Vagina (tissue), 2 donors: ENCODE data around the gene ZNF324B. TPM values are rescaled to one million over a fixed set of nuclear protein-coding genes. Genes with fewer than 3 reads are reported as not detected.
"Not testable (repeated sequence)": the region's sequence is repeated elsewhere in the genome, so short reads cannot be mapped to it uniquely, and the experiment has no call there.

Experiments
- DNase-seq, 2 donors: peaks; one replicate each; pipeline ENCODE4 v3.0.0-alpha.2; 2017; ENCODE audit errors: extremely low spot score in 2 of 2
- H3K27ac ChIP-seq: fragments of 200-600 bp; sonication (generic); one replicate; pipeline ENCODE4 v1.5.1; 2019
- H3K27me3 ChIP-seq: fragments of 200-600 bp; sonication (generic); one replicate; pipeline ENCODE4 v1.5.1; 2019
- H3K36me3 ChIP-seq, 2 donors: fragments of 200-600 bp; sonication (generic); one replicate each; pipeline ENCODE4 v1.5.1; 2017 to 2019
- H3K4me1 ChIP-seq: fragments of 200-600 bp; sonication (generic); one replicate; pipeline ENCODE4 v1.5.1; 2019
- H3K4me3 ChIP-seq, 2 donors: fragments of 200-600 bp; sonication (generic); 1 replicate in 1 of 2; 2 replicates in 1 of 2; pipeline ENCODE4 v1.5.1; 2016 to 2019
- H3K9me3 ChIP-seq: fragments of 200-600 bp; sonication (generic); one replicate; pipeline ENCODE4 v1.5.1; 2019
- POLR2A ChIP-seq, 2 donors: fragments of 450-650 bp; IDR thresholded peaks; one replicate each; pipeline ENCODE4 v1.6.1; 2017; ENCODE audit warnings: antibody characterized with exemption in 2 of 2, mild to moderate bottlenecking in 2 of 2, moderate library complexity in 2 of 2
- POLR2AphosphoS5 ChIP-seq, 2 donors: sonication (generic); formaldehyde crosslinking; IDR thresholded peaks; one replicate each; pipeline ENCODE4 v1.9.0; 2017; ENCODE audit warnings: antibody characterized with exemption in 2 of 2, mild to moderate bottlenecking in 2 of 2, low read depth in 1 of 2; ENCODE audit not compliant: insufficient read depth in 1 of 2
- intact Hi-C: fragments of 100-400 bp; cut with DNase I; formaldehyde crosslinking; loops from one replicate; pipeline ENCODE4 v1.15.1; 2023
- total RNA-seq: library from RNA; depleted of rRNA; stranded (reverse); fragments of >200 nt; gene quantifications from one replicate; pipeline ENCODE4 v1.2.3, GENCODE V29; 2016
- TF ChIP-seq, protein P1 (sequence below), 3 experiments: fragments of 450-650 bp in 2 of 3; fragments of 200-600 bp in 1 of 3; sonication (generic) in 1 of 3; IDR thresholded peaks; one replicate each; pipeline ENCODE4 v1.5.1; 2017 to 2019; ENCODE audit warnings: antibody characterized with exemption in 3 of 3, mild to moderate bottlenecking in 2 of 3, moderate library complexity in 2 of 3

The ZNF324B gene
- total RNA-seq, 1 donor from 2014 or later: 4.2 TPM

- peaks cover 19% of the 10 kb centered on the region for H3K4me1 ChIP-seq
- H3K4me3 ChIP-seq: no peak overlapping the region
- H3K27ac ChIP-seq: no peak overlapping the region
- intact Hi-C loops: loop anchor here (5.0 kb wide), 1 partner anchor 86 kb away; the partner anchor contains the start of gene ZNF837
- no peak for DNase-seq
- no peaks in the 10 kb centered on the region for H3K27me3 ChIP-seq
- H3K9me3 ChIP-seq: no peaks in the 10 kb centered on the region
- TF ChIP-seq POLR2AphosphoS5 (IDR thresholded peaks at IDR 0.05; ENCODE audit: insufficient read depth in 1 of 2, low read depth in 1 of 2) (no peak), POLR2A (IDR thresholded peaks at IDR 0.05) (no peak)
- TF ChIP-seq, protein P1, sequence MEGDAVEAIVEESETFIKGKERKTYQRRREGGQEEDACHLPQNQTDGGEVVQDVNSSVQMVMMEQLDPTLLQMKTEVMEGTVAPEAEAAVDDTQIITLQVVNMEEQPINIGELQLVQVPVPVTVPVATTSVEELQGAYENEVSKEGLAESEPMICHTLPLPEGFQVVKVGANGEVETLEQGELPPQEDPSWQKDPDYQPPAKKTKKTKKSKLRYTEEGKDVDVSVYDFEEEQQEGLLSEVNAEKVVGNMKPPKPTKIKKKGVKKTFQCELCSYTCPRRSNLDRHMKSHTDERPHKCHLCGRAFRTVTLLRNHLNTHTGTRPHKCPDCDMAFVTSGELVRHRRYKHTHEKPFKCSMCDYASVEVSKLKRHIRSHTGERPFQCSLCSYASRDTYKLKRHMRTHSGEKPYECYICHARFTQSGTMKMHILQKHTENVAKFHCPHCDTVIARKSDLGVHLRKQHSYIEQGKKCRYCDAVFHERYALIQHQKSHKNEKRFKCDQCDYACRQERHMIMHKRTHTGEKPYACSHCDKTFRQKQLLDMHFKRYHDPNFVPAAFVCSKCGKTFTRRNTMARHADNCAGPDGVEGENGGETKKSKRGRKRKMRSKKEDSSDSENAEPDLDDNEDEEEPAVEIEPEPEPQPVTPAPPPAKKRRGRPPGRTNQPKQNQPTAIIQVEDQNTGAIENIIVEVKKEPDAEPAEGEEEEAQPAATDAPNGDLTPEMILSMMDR (IDR thresholded peaks at IDR 0.05): no peak
- peaks cover 0 to 30% of the 10 kb centered on the region in 2 donors for H3K36me3 ChIP-seq
Observed at GRCh38 chr19:58468216-58468839, 16.9 kb downstream of the ZNF324B start.

GRCh38 chr19:58469241-58470013 lies 18.0 kb downstream of the ZNF324B start:
- Histone ChIP-seq H3K27me3 (no peaks in the 10 kb centered on the region), H3K27ac (no peak overlapping the region), H3K4me3 (no peak overlapping the region), H3K9me3 (no peaks in the 10 kb centered on the region), H3K4me1 (peaks cover 19% of the 10 kb centered on the region), H3K36me3 (peaks cover 0 to 30% of the 10 kb centered on the region in 2 donors)
- DNase-seq: no peak
- intact Hi-C loops: loop anchor here (5.0 kb wide), 1 partner anchor 87 kb away; the partner anchor contains the start of gene ZNF837
- TF ChIP-seq POLR2A (IDR thresholded peaks at IDR 0.05) (no peak), POLR2AphosphoS5 (IDR thresholded peaks at IDR 0.05; ENCODE audit: insufficient read depth in 1 of 2, low read depth in 1 of 2) (no peak)
- TF ChIP-seq, protein P1 (IDR thresholded peaks at IDR 0.05): no peak

GRCh38 chr19:58470837-58471543 lies 19.6 kb downstream of the ZNF324B start:
- intact Hi-C loops, H3K27ac ChIP-seq, H3K4me3 ChIP-seq, H3K9me3 ChIP-seq, DNase-seq, H3K27me3 ChIP-seq: not testable (repeated sequence)
- peaks cover 0 to 30% of the 10 kb centered on the region in 2 donors for H3K36me3 ChIP-seq
- H3K4me1 ChIP-seq: peaks cover 28% of the 10 kb centered on the region

DNA sequence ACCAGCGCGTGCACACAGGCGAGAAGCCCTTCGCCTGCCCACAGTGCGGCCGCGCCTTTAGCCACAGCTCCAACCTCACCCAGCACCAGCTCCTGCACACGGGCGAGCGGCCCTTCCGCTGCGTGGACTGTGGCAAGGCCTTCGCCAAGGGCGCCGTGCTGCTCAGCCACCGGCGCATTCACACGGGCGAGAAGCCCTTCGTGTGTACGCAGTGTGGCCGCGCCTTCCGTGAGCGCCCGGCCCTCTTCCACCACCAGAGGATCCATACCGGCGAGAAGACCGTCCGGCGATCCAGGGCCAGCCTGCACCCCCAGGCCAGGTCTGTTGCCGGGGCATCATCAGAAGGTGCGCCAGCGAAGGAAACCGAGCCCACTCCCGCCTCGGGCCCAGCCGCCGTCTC lies 20.3 kb downstream of the ZNF324B start:
- no peak for TF ChIP-seq POLR2A (IDR thresholded peaks at IDR 0.05)
- TF ChIP-seq, protein P1 (IDR thresholded peaks at IDR 0.05): no peak
- no peak for TF ChIP-seq POLR2AphosphoS5 (IDR thresholded peaks at IDR 0.05; ENCODE audit: insufficient read depth in 1 of 2, low read depth in 1 of 2)
- intact Hi-C loops: no loop called here
- peaks cover 0 to 30% of the 10 kb centered on the region in 2 donors for H3K36me3 ChIP-seq
- no peak for DNase-seq
- no peaks in the 10 kb centered on the region for H3K9me3 ChIP-seq
- no peak overlapping the region for H3K4me3 ChIP-seq
- no peak overlapping the region for H3K27ac ChIP-seq
- H3K4me1 ChIP-seq: peaks cover 28% of the 10 kb centered on the region
- no peaks in the 10 kb centered on the region for H3K27me3 ChIP-seq

- Histone ChIP-seq H3K9me3 (no peaks in the 10 kb centered on the region), H3K36me3 (peaks cover 0 to 30% of the 10 kb centered on the region in 2 donors), H3K4me3 (no peak overlapping the region), H3K4me1 (peaks cover 26% of the 10 kb centered on the region), H3K27me3 (no peaks in the 10 kb centered on the region), H3K27ac (no peak overlapping the region)
- DNase-seq: no peak
- TF ChIP-seq POLR2AphosphoS5 (IDR thresholded peaks at IDR 0.05; ENCODE audit: insufficient read depth in 1 of 2, low read depth in 1 of 2): no peak
- no peak for TF ChIP-seq POLR2A (IDR thresholded peaks at IDR 0.05)
- TF ChIP-seq, protein P1 (IDR thresholded peaks at IDR 0.05): no peak
- intact Hi-C loops: no loop called here
Observed at GRCh38 chr19:58473775-58474174, 22.4 kb downstream of the ZNF324B start.
